Stimulated activated CD4-positive, alpha-beta T cell treated with anti-CD3 and anti-CD28 coated beads, TNF-alpha, amount 100 ng/mL, for 1 hour (primary cell): ENCODE measurements around the gene HCLS1.

Experiments
- DNase-seq, 3 donors: peaks; one replicate each; pipeline ENCODE4 v3.0.0-alpha.2; 2020; ENCODE audit warnings: low read depth in 3 of 3, low spot score in 1 of 3

HCLS1 gene

DNA sequence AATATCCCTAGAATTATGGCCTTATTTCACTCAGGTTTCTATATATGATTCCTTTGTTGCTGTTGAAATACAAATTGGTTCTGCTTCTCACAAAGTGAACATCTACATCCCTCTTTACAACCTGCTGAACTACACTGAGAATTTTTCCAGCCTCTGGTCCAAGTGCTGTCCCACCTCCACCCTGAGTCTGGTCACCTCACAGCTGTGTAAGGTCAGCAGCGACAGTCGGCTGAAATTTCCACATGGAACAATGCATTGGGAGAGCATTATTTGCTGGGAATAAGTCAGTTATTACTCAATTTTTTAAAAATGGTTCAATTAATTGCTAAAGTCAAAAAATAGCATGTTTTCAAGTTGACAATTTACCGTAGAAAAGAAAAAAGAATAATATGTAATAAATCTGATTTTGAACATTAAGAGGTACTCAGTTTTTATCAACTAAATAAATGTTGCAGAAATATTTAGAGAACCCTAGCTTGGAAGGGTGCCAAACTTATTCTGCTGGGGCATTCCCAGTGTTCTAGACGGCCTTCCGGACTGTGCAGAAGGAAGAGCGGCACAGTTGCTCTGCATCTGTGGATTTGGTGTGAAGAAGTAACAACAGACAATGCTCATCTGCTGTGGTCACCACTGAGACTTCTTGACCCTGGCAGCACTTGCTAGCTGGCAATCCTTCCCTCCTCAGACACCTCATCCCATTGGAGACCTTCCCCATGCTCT lies 1.8 kb downstream of the HCLS1 start:
- no peak for DNase-seq

DNA sequence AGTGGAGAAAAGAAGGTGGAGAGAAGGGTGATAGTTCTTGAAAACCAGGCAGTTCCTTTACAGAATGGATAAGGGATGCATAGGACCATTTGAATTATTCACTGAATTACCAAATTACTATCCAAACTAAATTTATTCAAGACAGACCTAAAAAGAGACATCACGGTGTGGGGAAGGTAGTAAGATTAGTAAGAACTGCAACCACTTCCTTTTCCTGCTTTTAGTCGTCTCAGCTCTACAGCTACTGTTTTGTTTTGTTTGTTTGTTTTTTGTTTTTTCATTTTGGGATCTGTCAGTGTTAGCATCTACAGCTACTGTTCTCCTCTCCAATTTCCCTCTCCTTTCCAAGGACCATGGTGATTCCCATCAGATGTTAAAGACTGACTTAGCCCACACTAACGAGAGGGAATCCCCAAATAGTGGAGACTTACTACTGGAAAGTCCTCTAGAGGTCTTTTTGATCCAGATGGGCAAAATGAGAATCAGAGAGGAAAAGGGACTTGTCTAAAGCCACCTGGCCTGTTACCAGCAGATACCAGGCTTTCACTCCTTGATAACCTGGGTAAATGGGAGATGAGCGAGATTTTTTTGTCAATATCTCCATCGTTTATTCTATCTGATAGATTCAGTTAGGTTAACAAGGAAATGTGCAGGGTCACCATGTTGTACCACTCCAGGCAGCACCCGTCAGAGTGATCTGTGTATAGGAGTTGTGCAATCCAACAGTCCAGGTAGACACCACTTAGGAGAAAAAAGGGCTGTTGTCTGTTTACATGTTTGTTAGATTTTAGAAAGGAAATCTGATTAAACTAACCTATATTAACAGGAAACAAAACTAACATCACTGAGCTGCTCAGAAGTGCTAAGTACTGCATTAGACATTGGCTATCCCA lies 6.0 kb downstream of the HCLS1 start:
- DNase-seq = no peak

DNA sequence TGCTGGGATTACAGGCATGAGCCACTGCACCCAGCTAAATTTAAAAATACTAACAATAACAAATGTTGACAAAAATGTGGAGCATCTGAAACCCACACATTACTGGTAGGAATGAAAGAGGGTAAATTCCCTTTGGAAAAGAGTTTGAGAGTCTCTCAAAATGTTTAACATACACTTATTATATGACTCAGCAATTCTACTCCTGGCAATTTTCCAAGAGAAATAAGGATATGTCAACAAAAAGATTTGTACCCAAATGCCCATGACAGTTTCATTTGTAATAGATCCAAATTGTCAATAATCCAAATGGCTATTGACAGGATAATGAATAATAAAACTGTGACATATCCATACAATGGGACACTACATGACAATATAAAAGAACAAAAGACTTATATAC lies 9.0 kb downstream of the HCLS1 start:
- DNase-seq = no peak

DNA sequence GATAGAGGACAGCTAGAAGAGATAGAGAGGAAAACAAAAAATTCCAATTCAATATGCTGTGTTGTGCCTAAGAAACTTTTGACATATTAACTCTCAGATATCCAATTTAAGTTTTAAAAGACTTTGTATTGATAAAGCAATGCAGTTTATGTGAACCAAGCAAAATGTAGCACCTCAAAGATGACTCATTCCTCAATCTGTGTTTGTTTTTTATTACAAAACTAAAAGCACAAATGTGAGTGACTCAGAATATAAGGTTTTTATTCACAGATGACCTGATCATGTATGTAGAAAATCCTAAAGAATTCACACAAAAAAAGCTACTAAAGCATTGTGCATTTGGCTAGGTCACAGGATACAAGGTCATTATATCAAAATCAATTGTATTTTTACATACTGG lies 11.1 kb downstream of the HCLS1 start:
- DNase-seq = no peak

DNA sequence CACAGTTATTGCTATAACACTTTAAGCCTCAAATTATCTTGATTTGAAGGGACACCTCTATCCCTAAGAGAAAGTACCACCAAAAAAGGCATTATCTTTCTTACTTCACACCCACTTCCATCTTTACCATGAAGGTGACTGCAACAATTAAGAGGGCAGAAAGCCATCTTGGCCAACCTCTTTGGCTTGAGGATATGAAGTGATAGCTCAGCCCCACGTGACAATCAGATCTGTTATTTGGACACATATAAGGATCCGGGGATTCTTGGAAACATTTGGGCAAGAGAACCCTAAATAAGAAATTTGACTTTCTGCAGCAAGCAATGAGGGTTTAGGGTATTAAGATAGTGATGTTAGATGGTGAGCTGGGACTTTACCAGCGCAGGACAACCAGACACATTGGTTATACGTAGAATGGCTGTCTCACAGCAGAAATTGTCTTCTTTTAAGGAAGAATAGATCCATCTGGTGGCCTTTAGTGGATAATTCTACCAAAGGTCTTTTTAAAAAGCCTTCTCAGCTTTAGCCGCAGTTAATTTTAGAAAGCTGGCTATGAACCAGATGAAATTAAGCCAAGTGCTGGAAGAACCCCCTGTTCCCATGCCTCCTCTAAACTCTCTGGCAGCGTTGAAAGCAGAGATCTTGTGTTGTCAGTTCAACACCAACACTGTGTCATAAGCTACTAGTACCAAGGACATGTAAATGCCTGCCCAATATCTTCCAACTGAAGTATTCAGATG lies 12.3 kb downstream of the HCLS1 start:
- DNase-seq = no peak

DNA sequence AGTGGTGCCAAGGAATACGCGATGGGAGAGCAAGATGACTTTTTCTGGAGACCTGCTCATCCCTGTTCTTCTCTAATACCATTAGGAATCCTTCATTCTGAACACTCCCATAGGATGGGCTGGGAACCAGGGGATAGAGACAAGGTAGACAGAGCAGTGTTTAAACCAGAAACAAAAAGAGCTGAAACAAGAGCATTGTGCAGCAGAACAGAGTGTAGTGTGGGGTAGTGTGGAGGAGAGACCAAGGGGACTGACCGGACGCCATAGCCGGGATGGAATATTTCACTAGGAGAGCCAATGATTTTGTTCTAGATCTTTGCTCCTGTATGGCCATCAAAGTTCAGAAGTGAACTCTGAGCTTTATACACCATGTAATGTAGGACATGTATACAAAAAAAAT lies 15.6 kb downstream of the HCLS1 start:
- DNase-seq = no peak

DNA sequence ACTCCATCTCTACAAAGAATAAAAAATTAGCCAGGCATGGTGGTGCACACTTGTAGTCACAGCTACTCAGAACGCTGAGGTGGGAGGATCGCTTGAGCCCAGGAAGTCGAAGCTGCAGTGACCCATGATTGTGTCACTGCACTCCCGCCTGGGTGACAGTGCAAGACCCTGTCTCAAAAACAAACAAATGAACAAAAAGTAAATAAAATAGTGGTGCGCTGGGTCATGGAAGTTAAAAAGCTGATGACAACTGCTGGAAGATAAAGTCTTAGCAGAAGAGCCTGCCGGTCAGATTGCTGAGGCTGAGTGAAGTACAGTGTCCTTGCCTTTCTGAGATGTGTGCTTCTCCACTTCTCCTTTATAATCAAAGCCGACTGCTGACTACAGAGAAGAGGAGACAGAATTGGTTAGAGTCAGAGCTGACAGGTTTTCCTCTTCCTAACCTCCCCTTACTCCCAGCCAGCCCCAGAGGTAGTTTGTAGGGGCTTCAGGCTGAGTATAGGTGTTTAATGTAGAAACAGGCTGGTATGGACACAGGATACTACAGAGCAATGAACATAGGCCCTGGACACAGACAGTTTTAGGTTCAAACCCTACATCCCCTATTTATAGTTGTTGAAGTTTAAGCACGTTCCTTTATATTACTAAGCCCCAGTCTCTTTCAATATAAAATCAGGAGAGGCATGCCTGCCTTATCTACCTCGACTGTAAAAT lies 17.9 kb downstream of the HCLS1 start:
- DNase-seq = no peak

DNA sequence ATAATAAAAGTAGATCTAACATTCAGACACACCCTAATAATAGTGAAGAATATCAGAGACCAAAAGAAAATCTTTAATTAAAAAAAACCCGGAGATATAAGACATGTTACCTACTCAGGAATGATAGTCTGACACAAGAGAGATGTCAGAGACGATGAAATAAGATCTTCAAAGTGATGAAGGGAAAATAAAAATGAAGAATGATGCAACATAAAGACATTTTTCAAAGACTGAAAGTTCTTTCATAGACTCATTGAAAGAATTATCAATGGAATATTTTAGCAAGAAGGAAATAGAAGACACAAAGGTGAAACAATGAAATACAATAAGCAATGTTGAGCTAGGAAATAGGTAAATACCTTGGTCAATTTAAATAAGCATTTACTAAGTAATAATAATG lies 19.6 kb downstream of the HCLS1 start:
- DNase-seq = no peak

DNA sequence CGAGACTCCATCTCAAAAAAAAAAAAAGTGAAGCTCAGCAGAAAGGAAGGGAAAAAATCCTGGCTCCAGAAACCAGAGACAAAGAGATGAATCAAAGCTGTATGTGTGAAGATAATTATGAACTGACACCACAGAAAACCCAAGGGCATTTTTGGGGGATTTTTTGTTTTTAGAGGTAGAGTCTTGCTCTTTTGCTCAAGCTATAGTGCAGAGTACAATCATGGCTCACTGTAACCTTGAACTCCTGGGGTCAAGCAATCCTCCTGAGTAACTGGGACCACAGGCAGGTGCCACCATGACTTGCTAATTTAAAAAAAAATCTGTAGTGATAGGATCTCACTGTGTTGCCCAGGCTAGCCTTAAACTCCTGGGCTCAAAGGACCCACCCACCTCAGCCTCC lies 22.8 kb downstream of the HCLS1 start:
- no peak for DNase-seq

DNA sequence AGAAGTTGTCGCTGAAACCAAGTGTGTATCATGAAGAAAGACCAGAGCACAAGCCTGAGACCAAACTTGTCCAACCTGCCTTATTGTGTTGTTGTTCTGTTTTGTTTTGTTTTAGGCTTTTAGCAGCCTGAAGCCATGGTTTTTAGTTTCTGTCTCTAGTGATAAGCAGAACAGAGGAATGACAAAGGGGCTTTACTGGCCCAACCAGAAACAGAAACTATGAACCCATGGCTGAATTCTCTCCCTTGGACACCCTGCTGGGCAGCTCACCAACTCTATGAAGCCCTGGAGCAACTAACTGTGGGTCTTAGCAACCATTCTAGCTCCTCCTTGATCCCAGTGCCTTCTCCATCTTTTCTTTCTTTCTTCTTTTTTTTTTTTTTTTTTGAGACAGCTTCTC lies 30.3 kb downstream of the HCLS1 start:
- no peak for DNase-seq

DNA sequence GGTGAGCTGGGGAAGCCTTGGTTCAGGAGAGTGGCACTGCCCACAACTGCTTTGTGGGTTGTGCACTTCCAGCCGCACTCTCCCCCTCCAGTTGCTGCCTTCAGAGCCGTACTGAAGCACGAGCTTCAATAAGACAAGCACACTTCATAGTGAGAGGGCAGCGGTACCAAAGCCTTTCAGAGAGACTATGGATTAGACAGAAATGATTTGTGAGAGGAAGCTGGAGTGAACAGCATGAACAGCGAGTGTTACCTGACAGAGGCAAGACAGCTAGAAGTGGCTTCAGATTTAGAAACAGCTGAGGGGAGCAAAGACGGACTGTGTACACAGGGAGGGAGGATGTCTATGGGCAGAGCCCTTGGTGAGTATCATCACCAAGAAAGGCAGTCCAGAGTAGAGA lies 31.1 kb downstream of the HCLS1 start:
- no peak for DNase-seq

DNA sequence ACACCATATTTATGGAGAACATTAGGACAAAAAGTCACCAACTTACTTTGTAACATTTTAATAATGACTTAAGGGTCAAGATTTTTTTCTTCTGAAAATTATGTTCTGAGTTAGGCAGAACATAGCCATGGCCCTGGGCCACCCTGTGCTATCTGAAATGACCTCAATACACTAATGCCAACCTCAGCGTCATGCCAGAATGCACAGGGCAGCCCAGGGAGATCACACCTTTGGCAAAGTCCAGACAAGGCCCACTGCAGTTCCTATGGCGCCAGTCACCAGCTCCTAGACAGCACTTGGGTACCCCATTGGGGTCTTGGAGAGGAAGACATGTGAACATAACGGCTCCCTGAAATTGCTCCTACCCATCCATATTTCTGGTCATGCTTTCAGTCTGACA lies 33.1 kb downstream of the HCLS1 start:
- DNase-seq = no peak

DNA sequence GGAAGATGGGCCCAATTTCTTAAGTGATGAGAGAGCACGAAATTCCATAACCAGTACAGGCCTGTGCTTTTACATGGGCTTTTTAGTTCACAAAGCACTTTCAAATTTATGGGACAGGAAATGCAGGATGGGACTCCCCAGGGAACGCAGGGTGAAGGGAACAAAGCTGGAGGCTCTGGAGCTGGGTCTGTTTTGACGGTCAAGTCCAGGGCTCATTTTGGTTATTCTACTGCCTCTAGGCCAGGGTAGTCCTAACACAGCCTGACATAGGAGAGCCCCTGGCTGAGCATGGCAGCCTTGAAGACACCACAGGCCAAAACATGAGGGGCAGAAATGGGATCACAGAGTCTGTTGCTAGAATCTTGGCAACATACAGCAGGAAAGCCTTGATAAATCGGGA lies 33.5 kb downstream of the HCLS1 start:
- no peak for DNase-seq

DNA sequence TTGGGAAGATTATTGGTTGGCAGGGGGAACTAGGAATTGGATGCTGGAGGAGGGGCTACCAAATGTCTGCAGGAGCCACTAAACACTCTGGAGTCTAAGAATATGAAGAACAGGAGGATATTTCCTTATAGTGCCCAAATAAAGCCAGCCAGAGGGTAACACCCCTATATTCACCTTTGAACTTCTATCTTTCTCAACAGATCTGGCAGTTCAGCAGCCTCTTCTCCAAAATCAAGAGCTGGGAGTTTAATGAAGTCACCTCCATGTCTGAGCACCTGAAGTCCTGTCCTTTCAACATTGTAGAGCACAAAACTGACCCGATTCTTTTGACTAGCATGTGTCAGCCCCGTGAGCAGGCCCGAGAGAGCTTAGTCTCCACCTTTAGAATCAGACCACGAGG lies 34.2 kb downstream of the HCLS1 start:
- DNase-seq = no peak

DNA sequence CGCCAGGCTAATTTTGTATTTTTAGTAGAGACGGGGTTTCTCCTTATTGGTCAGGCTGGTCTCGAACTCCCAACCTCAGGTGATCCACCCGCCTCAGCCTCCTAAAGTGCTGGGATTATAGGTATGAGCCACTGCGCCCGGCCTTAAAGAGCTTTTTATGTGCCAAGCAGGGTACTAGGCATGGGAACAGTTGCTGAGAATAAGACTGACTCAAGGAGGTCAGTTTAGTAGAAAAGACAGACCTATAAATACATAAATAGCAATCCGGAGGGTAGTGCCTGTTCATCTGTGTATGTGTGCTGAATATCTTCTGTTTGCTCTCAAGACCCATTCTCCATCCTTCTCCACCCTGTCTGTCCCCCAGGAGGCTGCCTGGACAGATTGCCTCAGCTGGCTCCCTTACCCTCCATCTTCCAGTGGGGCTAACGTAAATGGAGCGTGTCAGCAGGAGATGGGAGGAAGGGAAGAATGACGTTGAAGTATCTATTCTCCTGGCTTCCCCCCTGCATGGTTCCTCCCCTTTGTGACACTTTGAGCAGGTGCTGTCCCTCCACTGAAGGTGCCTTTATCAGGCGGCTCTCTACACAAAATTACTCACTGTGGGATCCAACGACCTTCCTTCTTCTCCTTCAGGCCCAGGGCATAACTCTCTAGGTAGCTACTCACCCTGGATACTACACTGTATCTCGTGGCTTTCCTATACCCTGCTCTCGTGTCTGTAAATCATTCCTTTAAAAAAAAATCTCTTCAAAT lies 36.4 kb downstream of the HCLS1 start:
- DNase-seq = no peak

DNA sequence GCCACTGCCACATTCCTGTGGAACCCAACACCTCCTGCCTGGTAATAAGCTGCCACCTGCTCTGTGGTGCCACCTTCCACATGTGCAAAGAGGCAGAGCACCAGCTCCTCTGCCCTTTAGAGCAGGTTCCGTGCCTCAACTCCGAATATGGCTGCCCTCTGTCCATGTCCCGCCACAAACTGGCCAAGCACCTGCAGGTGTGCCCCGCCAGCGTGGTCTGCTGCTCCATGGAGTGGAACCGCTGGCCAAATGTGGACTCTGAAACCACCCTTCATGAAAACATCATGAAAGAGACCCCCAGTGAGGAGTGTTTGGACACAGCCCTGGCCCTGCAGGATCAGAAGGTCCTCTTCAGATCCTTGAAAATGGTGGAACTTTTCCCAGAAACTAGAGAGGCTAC lies 39.2 kb downstream of the HCLS1 start:
- DNase-seq = no peak

DNA sequence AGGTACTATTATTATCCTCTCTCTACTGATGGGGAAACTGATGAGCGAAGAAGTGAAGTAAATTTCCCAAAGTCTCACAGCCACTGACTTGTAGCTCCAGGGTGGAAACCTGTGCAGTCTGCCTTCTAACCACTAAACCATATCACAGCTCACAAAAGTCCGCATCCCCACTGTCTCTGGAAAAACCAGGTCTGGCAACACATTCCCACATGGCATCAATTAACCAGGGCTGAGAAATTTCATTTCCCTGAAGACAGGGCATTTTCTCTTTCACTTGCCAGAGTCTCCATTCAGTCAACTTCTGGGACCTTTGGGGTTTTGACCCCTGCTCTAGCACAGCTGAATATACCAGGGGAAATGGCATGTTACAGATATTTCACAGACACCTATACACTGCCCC lies 41.0 kb downstream of the HCLS1 start:
- no peak for DNase-seq

DNA sequence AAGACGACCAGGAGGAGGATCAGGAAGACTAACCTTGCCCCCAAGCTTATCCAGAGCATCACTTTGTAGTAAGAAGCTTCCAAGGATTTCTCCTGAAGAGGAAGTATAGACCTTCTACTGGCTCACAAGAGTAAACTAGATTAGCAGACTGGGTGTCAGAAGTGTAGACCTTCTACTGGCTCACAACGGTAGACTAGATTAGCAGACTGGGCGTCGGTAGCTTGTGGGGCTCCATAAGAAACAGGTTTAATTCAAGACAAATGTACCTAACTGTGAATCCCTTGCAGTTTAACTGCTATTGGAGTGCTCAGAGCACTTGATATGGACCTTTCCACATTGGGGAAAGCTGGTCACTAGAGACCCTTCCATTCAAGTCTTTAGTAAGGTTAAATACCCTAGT lies 54.6 kb downstream of the HCLS1 start:
- DNase-seq = no peak

DNA sequence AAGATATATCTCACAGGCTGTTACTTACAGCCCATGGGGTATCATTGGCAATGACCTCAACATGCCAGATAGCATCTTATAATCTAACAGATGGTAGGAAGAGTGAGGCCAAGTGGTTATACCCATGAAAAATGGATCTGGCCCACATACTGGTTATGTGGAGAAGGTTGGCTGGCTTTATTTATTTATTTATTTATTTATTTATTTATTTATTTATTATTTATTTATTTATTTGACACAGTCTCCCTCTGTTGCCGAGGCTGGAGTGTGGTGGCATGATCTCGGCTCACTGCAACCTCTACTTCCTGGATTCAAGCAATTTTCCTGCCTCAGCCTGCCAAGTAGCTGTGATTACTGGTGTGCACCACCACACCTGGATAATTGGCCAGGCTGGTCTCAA lies 55.9 kb downstream of the HCLS1 start:
- DNase-seq = no peak

DNA sequence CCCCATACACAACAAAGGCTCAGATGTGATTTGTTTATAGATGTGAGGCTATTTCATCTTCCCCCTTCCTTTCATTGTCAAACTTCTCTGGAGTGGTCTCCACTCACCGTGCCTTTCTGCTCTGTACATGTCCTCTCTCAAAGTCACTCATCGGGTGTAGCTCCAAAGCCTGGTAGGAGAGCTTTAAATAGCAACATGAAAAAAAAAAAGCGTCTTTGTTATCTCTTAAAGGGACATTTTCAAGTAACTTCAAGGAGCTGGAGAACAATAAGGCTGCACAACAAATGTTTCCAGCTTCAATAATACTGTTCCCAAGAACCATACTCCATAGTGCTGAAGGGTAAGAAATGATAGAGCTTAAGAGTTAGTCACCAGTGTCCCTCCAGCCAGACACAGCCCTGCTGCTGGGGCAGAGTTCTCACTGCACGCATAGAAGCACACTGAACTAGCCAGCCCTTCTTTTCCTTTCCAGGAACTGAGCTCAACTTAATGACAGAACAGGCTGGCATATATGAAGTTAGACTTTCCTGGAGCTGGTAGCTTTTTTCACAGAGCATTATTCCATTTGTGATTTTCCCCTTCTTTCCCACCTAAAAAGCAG lies 59.4 kb downstream of the HCLS1 start:
- no peak for DNase-seq
